Mammary epithelial cell (primary cell): ENCODE measurements around the gene C2CD5.

Experiments
- CTCF ChIP-seq, 2 donors: IDR thresholded peaks in 1 of 2; conservative IDR thresholded peaks in 1 of 2; 2 replicates each; pipeline ENCODE4 v1.5.1; 2011 to 2012; ENCODE audit warnings: inconsistent platforms in 2 of 2, low read length in 2 of 2, mild to moderate bottlenecking in 2 of 2, control low read depth in 1 of 2, low read depth in 1 of 2; ENCODE audit not compliant: insufficient read depth in 1 of 2; ENCODE audit errors: extremely low read depth in 1 of 2
- EZH2 ChIP-seq: IDR thresholded peaks from 2 replicates; pipeline ENCODE4 v1.6.1; 2012; ENCODE audit warnings: low read length, inconsistent platforms, borderline replicate concordance

GRCh38 chr12:22541496-22542155, 2.7 kb downstream of the C2CD5 start:
- TF ChIP-seq CTCF (conservative IDR thresholded peaks at IDR 0.05 in 1 of 2, IDR thresholded peaks at IDR 0.05 in 1 of 2; ENCODE audit: extremely low read depth in 1 of 2, insufficient read depth in 1 of 2, low read depth in 1 of 2, low read length in 2 of 2) (no peak), EZH2 (no peak)
